ENCODE results near the gene BLMH.

DNA sequence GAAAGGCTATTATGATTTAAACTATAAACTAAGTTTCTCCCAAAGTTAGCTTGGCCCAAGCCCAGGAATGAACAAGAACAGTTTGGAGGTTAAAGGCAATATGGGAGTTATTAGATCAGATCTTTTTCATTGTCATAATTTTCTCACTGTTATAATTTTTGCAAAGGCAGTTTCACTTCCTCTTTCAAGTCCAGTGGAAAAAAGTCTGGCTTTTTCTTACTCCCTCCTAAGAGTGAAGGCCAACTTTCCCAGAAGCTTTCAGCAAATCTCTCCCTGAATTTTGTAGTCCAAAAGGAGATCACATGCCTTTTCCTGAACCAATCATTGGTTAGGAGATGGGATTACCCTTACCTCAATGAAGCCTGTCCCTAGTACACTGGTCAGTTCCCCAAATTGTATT is 9.1 kb upstream of the BLMH start:
- TF ChIP-seq, protein P1, sequence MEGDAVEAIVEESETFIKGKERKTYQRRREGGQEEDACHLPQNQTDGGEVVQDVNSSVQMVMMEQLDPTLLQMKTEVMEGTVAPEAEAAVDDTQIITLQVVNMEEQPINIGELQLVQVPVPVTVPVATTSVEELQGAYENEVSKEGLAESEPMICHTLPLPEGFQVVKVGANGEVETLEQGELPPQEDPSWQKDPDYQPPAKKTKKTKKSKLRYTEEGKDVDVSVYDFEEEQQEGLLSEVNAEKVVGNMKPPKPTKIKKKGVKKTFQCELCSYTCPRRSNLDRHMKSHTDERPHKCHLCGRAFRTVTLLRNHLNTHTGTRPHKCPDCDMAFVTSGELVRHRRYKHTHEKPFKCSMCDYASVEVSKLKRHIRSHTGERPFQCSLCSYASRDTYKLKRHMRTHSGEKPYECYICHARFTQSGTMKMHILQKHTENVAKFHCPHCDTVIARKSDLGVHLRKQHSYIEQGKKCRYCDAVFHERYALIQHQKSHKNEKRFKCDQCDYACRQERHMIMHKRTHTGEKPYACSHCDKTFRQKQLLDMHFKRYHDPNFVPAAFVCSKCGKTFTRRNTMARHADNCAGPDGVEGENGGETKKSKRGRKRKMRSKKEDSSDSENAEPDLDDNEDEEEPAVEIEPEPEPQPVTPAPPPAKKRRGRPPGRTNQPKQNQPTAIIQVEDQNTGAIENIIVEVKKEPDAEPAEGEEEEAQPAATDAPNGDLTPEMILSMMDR (IDR thresholded peaks at IDR 0.05) = no peak
- no peak for TF ChIP-seq POLR2A (IDR thresholded peaks at IDR 0.05)
